Stimulated activated CD8-positive, alpha-beta memory T cell treated with anti-CD3 and anti-CD28 coated beads, Interleukin-2, amount 100 ng/mL, for 1 hour (primary cell): ENCODE measurements around the gene LILRA5.
"Not testable (repeated sequence)": the region's sequence is repeated elsewhere in the genome, so short reads cannot be mapped to it uniquely, and the experiment has no call there.

Experiments used
- DNase-seq, 2 donors: peaks; one replicate each; pipeline ENCODE4 v3.0.0-alpha.2; 2020; ENCODE audit warnings: low read depth in 2 of 2

LILRA5 gene

DNA sequence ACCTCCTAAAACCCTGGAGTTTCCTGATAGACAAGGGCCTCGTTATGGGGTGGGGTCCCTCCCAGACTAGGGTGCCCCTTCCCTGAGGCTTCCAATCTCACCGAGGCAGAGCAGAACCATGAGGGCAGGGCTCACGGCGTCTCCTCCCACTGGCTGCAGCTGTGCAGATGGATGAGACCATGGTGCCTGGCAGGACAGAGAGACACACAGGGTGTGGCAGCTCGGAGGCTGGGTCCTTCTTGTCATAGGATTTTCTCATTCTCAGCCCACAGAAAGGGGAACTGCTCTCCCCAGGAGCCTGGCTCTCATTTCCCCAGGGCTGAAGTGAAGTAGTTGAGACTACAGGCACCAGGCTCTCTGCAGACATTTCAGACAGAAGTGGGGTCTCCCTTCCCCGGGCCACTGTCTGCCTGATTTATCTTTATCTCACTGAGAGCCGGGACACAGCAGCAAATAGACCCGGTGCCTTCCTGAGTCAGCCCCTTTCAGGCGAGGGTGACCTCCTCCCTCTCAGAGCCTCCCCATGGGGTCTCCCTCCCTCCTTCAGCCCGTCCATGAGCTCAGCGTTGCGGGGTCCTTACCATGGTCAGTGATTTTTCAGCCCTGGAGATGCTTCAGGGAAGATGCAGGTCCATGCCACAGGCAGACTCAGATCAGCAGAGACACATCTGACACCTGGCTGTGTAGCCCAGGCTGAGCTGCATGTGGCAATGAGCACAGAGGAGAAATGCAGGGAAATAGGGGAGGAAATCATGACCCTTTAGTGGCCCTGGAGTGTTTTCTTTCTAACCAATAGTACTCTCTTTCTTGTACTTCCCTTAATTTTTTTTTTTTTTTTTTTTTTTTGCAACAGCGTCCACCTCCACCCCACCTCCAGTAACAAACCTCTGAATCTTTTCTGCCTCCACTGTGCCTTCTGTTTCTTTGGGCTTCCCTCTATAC lies at the start of gene LILRA5:
LILRA5 (minus strand) TSS at position 731 of the 942 bp plus-strand sequence; CDS start at position 584, 147 bp downstream.
- no peak for DNase-seq

DNA sequence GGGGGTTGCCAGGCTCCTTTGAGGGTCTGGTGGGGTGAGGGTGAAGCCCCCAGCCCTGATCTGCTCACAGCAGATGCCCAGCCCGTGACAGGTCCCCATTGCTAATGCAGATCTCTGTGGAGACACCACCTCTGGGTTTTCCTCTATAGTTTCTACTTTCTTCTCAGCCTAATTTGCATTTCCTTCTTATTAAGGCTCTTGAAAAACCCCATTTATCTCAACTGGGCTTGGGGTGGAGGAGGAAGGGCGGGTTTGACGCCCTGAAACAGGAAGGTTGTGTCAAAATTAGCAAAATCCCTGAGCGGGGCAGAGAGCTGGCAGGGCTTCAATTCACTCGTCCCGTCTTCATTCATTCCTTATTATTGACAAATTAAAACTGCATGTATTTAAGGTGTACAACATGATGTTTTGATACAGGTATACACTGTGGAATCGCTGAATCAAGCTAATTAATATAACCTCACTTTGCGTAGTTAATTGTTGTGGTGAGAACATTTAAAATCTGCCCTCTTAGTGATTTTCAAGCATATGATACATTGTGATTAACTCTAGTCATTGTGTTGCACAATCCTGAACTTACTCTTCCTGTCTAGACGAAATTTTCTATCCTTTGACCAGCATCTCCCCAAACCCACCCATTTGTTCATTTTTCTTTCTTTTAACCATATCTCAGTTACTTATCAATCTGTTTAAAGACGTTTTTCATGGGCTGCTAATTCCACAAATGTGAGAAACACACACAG lies 48.9 kb upstream of the LILRA5 start:
- DNase-seq, result not testable (repeated sequence)

DNA sequence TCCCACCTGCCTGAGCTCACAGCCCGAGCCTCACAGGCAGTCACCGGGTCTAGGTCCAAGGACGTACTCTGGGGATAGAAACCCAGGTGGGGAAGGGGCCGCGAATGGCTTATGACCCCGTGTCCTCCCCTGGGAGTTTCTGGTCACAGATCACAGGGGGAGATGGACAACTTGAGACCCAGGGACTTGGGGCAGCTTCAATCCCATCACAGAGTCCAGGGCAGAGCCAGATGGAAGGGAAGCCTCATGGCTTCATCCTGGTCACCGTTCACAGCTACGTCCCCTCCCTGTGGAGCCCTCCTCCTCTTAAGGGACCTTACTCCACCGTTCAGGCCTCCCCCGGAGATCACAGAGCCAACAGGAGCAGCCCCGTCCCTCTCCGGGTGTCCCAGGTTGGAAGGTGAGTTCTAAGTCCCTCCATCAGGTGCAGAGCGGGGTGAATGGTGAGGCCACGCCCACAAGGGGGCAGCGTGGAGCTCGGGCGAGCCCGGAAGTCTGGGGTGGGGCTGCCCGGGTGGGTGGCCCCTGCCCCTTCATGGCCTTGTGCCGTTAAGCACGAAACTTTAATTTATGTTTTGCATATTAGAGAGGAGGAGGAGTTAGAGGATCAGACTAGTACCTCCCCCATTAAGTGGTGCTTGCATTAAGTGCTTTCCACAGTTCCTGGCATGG lies 46.3 kb upstream of the LILRA5 start:
- peak; percentile 48 to 57 for DNase-seq

- no peak for DNase-seq
Observed at GRCh38 chr19:54357381-54357780, 44.4 kb upstream of the LILRA5 start.

- no peak for DNase-seq
Observed at GRCh38 chr19:54356444-54357056, 43.6 kb upstream of the LILRA5 start.

DNA sequence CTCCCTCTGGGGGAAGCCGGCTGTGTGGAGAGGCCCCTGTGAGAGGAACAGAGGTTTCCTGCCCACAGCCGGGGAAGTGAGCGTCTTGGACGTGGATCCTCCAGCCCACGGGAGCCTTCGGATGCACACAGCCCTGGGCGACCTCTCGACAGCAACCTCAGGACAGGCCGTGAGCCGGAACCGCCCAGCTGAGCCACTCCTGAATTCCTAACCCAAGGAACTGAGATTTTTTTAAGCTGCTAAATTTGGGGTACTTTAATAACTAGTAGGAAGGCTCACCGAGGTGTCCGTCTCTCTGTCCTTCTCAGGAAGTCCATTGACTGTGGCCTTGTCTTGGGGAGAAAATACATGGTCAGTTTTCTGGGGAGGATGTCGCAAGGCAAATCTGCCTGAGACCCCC lies 42.7 kb upstream of the LILRA5 start:
- DNase-seq, result no peak

GRCh38 chr19:54354761-54355160 lies 41.8 kb upstream of the LILRA5 start:
- no peak for DNase-seq

DNA sequence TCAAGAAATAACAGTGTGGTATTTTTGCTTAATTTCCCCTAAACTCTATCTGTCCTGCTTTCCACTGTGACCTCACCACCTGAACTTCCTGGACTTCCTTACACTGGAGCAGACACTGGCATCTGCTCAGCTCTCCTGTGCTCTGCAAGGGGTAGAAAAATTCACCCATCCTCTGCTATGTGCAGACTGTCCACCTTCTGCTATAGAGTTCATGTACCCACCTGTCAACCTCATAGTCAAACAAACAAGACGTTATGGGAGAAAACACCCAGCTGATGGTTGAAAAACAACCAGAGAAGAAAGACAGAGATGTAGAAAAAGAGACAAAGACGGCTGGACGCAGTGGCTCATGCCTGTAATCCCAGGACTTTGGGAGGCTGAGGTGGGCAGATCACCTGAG lies 39.6 kb upstream of the LILRA5 start:
- DNase-seq, result no peak

DNA sequence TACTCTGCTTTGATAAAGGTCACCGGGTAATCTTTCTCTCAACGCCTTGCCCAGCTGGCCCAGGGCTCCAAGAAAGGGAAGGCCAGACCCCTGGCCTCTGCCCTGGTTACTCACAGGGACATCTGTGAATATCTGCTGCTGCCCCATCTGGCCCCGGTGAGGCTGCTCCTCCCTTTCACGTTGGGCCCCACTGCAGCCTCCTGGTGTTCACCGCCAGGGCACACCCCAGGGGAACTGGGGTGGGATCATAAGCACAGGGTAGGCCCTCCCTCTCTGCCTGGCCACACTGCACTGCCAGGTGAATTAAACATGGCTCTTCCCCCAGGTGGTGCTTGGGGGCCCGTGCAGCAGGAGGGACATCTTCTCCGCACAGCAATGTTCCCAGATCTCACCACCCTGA lies 39.1 kb upstream of the LILRA5 start:
- no peak for DNase-seq

- no peak for DNase-seq
Observed at GRCh38 chr19:54351474-54351873, 38.5 kb upstream of the LILRA5 start.

- no peak for DNase-seq
Observed at GRCh38 chr19:54345938-54346386, 33.0 kb upstream of the LILRA5 start.

GRCh38 chr19:54343868-54344267 lies 30.9 kb upstream of the LILRA5 start:
- DNase-seq, result no peak

- DNase-seq, result no peak
Observed at GRCh38 chr19:54341295-54341694, 28.3 kb upstream of the LILRA5 start.

DNA sequence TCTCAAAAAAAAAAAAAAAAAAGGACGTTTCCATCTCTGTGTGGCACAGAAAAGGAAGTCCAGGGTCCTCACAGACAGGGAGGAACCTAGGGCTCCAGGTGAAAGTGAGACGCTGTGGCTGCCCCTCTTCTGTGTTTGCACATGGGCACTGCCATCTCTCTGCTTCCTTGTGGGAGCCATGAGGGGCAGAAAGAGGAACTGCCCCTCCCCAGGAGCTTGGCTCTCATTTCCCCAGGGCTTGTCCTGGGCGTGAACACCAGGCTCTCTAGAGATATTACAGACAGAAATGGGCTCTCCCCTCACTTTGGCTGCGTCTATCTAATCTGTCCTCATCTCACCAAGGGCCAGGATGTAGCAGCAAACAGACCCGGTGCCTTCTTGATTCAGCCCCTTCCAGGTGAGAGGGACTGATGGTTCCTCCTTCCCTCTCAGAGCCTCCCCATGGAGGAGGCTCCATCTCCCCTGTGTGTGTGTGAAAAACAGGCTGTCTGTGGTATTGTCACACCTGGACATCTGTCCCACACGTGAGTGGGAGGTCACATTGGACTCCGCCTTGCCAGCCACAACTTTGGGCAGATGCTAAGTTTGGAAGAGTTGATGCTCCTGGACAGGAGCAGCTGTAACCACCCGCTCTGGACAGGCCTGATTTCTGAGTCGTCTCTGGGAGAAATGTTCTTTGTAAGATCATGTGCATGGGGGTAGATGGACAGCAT lies 26.8 kb upstream of the LILRA5 start:
- DNase-seq, result no peak

DNA sequence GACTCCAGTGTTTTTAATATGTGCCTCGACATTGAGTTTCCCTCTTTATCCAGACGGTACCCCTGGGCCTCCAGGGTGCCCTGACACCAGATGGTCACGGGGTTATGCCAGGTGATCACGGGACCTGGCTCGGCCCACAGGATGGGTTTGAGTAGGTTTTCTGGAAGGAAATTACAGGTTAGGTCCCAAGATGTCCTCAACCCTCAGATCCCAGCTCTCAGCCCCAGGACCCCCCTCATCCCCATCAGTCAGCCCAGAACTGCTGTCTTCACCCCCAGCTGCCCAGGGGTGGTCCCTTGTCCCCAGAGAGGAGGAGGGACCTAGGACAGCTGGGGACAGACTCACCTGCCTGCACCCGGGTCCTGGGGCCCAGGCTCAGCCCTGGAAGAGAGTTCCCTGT lies 25.6 kb upstream of the LILRA5 start:
- DNase-seq, result no peak

DNA sequence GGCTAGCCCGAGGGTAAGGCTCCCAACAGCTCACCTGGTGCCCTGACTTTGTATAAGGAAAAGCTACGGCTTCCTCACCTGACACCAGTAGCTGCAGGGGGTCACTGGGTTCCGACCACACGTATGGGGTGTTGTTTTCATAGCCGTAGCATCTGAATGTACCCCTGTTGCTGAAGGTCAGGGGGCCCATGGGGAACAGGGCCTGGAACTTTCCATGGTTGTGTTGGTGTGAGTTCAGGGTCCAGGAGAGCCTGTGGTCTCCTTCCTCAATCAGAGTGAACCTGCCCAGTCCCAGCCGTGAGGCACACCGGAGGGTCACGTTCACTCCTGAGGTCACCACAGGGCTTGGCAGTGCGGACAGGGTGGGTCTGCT lies 24.9 kb upstream of the LILRA5 start:
- DNase-seq, result no peak

GRCh38 chr19:54336893-54337857 lies 24.2 kb upstream of the LILRA5 start:
- no peak for DNase-seq

GRCh38 chr19:54335979-54336892 lies 23.3 kb upstream of the LILRA5 start:
- DNase-seq, result no peak

- no peak for DNase-seq
Observed at GRCh38 chr19:54335164-54335563, 22.2 kb upstream of the LILRA5 start.
